DOHH2 (cell line): ENCODE measurements around the gene USP30.

Source experiments
- EZH2phosphoT487 ChIP-seq: fragments of 200-600 bp; sonication (generic); IDR thresholded peaks from 2 replicates; pipeline ENCODE4 v1.6.1; 2017; ENCODE audit warnings: borderline replicate concordance, mild to moderate bottlenecking, antibody characterized with exemption, low read length, moderate library complexity, mixed read lengths
- TF ChIP-seq, protein P1 (sequence below): fragments of 200-600 bp; sonication (generic); IDR thresholded peaks from one replicate; pipeline ENCODE4 v1.5.1; 2014; ENCODE audit warnings: antibody characterized with exemption, mild to moderate bottlenecking, low read depth, low read length; ENCODE audit not compliant: poor library complexity, severe bottlenecking

DNA sequence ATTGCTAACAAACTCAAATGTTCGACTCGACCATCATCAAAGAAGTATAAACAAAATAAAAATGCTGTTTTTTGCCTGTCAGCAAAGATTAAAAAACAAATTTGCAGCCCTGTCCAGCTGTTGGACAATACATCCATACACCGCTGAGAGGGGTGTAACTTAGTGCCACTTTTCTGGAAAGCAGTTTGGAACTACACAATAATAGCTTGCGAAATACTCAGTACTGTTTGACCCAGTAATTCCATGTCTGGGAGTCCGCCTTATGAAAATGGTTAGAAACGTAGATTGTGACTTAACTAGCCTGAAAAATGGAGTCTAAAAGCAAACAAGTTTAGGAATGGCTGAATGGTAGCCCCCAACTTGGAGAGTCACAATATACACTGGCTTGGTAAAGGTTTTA, 6.4 kb downstream of the USP30 start:
- TF ChIP-seq, protein P1, sequence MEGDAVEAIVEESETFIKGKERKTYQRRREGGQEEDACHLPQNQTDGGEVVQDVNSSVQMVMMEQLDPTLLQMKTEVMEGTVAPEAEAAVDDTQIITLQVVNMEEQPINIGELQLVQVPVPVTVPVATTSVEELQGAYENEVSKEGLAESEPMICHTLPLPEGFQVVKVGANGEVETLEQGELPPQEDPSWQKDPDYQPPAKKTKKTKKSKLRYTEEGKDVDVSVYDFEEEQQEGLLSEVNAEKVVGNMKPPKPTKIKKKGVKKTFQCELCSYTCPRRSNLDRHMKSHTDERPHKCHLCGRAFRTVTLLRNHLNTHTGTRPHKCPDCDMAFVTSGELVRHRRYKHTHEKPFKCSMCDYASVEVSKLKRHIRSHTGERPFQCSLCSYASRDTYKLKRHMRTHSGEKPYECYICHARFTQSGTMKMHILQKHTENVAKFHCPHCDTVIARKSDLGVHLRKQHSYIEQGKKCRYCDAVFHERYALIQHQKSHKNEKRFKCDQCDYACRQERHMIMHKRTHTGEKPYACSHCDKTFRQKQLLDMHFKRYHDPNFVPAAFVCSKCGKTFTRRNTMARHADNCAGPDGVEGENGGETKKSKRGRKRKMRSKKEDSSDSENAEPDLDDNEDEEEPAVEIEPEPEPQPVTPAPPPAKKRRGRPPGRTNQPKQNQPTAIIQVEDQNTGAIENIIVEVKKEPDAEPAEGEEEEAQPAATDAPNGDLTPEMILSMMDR = no peak
- TF ChIP-seq EZH2phosphoT487 = no peak
